ENCODE data around the gene CAV2.

GRCh38 chr7:116515584-116515983 lies 16.0 kb downstream of the CAV2 start:
- TF ChIP-seq CTCF (IDR thresholded peaks at IDR 0.05; ENCODE audit: insufficient read depth, low read length, poor library complexity, severe bottlenecking) (no peak), EZH2phosphoT487 (conservative IDR thresholded peaks at IDR 0.05; ENCODE audit: low read length) (no peak)

All from SU-DHL-6 (cell line).